ENCODE results near the gene IL25.
"Not testable (repeated sequence)": the region's sequence is repeated elsewhere in the genome, so short reads cannot be mapped to it uniquely, and the experiment has no call there.

IL25 gene

DNA sequence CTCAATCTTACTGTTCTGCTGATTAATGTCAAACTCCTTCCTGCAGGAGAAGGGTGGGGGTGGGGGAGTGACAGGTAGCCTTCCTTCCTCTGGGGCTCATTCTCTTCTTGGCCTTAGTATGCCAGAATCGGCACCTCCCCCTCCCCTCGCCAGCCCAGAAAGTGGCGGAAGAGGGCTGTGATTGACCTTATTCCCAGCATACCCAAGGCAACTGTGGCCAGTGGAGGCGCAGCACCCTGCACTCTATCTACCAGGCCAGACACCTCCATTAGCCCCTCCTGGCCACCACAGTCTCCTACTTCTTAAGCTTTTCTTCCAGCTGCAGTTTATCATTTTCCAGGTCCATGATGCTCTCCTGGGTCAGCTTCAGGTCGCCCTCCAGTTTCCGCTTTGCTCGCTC, 20.0 kb downstream of the IL25 start:
- DNase-seq, result no peak

DNA sequence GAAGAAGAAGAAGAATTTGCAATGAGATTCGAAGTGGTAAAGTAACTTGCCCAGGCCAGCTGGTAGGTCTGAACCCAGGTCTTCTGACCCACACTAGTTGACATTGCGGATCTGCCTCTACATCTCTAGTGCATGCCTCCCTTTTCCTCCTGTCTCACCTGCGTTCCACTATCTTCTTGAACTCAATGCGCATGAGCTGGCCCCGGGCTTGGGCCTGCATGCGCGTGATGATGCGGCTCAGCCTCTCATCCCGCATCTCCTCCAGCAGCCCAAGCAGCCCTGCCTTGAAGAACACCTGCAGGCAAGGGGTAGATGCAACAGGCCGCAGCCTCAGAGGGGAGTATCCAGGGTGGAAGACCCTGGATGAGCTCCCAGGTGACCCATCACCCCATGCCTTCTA, 23.5 kb downstream of the IL25 start:
- DNase-seq, result no peak

DNA sequence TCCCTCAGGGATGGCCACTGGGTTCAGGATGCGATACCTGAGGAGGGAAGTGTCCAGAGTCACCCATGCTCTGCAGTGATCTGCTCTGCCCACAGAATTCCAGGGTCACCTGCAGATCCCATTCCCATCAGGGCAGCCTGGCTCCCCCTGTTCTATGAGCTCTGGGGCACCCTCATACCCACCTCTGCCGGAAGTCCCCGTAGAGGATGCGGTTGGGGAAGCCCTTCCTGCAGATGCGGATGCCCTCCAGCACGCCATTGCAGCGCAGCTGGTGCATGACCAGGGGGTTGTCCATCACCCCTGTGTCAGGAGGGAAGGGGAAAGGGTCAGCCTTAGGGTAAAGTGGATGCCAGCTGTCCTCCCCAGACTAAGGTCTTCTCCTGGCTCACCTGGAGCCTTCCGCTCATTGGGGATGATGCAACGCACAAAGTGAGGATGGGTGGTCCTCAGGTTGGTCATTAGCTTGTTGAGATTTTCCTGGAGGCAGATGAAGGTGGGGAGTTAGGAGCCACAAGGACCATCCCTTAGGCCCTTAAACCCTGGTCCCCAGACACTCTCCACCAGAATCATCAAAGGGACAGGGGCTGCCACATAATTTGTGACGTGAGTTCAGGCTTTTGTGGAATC, 24.3 kb downstream of the IL25 start:
- no peak for DNase-seq

DNA sequence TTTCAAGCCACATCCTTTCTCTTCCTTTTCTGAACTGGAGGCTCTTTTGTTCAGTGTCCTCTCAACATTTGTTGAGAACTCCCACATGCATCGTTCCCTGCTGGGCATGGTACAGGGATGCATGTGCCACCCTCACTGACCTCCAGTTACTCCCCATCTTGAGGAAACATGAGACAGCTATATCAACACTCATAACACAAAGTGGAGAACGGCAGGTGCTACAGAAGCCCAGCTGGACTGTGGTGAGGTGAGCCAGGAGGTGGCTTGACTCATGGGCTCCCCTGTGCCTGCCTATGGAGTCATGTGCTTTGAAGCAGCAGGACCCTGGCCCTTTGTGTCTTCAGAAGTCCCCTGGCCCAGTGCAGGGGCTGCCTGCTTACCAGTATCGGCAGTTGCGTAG, 25.7 kb downstream of the IL25 start:
- no peak for DNase-seq

DNA sequence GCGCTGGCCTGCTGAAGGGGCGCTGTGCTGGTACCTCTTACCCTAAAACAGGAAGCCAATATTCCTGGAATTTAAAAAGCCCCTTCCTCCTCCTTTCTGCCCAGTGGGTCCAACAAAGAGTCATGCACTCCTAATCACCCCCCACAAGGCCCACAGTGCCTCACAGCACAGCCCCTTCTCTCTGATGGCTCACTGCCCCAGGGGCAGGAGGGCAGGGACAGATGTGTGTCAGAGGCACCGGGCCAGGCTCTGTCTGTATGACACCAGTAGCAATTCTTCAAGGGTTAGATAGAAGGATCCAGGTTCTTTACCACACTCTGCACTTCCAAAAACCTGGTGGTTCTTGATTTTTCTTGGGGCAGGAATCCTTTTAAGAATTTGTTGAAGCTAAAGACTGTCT, 26.5 kb downstream of the IL25 start:
- no peak for DNase-seq

DNA sequence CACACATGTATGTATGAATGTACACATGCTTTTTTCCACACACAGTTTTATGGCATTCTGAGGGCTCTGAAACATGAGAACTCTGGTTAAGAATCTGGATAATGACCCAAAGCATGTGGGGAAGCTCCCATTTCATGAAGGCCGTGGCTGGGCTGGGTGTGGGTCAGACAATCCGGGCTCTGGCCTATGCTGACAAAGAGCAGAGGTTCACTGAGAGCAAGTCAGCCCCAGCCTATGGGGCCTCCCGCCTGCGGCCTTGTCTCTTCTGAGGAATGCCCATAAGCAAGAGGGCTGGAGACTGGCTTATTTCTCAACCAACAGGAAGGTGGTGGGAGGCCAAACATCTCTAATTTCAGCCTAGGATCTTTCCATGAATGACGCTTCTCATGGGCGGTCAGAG, 27.0 kb downstream of the IL25 start:
- no peak for DNase-seq

DNA sequence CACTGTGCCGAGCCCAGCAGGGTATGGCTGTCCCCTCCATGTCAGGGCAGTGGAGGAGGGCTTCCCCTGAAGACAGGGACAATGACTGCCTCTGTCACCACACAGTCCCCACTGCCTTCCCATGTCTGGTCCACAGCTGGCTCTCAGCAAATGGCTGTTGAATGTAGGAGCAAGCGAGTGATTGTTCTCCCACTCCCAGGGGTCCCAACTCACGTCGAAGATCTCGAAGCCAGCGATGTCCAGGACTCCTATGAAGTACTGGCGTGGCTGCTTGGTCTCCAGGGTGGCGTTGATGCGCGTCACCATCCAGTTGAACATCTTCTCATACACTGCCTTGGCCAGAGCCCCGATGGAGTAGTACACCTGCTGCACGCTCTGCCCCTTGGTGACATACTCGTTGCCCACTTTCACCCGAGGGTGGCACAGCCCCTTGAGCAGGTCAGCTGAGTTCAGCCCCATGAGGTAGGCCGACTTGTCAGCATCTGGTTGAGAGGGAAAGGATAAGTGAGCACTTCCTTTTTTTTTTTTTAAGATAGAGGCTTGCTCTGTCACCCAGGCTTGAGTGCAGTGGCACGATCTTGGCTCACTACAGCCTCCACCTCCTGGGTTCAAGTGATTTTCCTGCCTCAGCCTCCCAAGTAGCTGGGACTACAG, 28.0 kb downstream of the IL25 start:
- not testable (repeated sequence) for DNase-seq

DNA sequence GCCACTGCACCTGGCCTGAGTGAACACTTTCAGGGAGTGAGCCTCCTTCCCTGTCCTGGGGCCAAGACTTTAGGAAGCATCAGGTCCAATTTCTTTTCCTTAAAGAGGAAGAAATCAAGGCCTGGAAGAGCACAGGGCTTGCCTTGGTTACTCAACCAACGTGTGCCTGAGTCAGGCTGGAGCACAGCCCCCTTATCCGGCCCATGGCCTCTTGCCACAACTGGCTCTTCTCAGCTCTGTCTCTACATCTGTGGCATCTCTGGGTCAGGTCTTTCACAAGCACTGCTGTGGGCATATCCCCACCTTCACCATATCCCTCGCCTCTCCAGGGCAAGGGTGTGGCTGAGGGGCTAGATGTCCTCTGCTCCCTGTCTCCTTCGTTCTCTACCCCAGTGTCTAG, 28.7 kb downstream of the IL25 start:
- no peak for DNase-seq

DNA sequence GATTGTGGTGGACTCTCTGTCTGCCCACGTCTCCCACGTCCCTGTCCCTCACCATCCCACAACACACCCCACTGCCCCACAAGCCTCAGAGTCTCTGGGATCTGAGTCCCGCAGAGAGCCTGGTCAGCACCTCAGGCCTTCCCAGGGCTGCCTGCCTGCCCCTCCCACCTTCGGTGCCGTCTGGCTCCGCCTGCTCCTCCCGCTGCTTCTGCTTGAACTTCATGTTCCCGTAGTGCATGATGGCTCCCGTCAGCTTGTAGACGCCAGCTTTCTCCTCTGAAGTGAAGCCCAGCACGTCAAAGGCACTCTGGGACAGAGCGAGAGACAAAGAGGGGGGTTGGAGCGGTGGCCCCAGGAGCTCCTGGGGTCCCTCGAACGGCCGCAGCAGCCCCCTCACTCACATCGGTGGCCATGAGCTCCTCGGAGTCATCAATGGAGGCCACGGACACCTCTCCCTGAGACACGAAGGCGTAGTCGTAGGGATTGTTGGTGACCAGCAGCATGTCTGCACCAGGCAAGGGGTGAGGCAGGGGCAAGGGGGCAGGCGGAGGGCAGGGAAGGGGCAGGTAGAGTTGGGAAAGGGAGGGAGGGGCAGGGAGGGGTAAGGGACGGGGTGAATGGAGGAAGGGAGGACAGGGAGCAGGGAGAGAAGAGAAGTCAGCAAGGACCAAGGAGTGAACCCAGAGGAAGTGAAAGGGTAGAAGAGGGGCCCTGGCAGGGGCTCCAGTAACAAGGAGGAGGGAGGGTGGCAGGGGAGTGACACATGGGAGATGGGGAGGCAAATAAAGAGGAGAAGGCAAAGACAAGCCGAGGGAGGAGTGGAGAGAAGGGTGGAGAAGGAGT, 29.9 kb downstream of the IL25 start:
- no peak for DNase-seq

DNA sequence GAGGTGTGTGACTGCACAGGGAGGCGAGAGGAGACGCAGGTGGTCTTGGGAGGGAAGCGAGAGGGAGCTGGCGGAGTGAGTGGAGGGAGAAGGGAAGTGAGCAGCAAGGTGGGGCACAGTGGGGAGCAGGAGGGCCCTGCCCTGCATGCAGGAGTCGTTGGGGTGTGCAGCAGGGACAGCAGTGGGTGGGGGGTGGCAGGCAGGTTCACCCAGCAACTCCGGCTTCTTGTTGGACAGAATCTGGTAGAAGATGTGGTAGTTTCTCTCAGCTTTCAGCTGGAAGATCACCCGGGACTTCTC, 30.5 kb downstream of the IL25 start:
- no peak for DNase-seq

DNA sequence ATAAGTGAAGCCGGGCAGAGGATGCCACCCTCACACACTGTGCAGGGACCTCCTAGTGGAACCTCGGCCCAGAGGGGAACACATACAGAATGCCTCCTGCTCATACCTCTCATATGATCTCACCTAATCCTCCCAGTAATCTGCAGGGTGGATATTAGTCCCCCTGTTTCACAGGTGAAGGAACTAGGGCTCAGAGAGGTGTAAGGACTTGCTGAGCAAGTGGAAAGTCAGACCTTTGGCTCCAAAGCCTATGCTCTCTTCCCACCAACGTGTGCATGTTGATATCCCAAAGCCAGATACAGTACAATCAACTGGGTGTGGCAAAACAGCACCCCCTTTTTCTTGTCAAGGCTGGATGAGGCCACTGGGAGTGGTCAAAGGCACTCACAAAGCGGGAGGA, 31.3 kb downstream of the IL25 start:
- DNase-seq, result no peak

DNA sequence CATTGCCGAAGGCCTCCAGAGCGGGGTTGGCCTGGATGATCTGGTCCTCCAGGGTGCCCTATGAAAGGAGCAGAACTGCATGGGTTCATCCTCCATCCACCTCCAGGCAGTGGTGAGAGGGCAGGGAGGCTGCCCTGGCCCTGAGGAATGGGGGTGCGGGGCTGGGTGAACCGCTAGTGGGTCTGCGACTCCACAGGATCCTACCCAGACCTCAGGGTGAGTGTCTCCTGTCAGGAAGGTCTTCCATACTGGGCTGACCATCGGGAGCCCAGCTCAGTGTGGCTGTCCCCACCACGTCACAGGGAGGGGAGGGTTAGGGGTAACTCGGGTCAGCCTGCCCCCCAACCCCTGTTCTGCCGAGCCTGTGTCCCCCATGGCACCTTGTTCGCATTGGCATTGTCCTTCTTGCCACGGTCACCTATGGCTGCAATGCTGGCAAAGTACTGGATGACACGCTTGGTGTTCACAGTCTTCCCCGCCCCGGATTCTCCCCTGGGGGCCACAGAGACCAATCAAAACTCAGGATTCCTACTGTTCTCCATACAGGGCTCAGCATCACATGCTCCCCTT, 31.8 kb downstream of the IL25 start:
- no peak for DNase-seq

DNA sequence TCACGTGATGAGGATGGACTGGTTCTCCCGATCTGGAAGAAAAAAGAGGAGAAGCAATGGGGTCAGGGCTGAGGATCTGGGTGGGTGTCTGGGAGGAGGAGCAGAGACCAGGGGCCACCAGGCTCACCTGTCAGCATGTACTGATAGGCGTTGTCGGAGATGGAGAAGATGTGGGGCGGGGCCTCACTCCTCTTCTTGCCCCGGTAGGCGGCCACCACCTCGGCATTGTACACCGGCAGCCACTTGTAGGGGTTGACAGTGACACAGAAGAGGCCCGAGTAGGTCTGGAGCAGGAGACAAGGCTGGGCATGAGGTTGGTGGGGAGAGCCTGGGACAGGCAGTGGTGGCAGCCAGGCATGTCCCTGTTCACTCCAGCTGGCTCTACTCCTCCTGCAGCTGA, 32.5 kb downstream of the IL25 start:
- no peak for DNase-seq

DNA sequence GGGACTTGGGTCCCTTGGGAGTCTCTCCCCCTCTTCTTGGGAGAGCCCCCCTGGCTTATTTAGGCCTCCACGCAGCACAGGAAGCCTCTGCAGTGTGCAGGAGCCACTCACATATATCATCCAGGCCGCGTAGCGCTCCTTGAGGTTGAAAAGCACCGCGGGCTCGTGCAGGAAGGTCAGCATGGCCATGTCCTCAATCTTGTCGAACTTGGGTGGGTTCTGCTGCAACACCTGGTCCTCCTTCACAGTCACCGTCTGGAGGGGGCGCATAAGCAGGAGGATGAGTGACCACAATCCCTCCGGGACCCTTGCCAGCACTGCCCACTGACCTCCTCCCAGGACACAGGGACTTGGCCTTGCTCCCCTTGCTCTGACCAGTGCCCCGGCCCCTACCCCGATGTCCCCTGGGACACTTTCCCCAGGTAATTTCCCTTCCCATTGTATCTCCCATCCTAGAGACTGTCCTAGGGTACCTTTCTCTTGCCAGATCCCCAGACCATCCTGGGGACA, 33.0 kb downstream of the IL25 start:
- DNase-seq, result no peak

DNA sequence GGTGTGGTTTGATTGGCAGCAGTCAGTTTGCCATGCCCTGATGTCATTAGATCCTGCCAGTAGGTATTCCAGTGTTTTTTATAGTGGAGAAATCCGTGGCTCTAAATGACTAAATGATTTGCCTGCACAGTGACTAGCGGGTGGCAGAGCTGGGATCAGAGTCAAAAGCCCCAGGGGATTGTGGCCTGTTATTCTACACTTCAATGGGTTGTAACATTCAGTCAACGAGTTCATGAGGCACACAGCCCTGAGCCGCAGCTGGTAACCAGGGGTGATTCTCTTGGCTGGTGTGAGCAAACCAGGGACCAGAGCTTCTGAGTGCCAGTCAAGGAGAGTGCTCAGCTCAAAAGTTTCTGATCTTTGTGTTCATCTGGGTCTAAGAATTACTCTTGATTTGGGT, 33.6 kb downstream of the IL25 start:
- no peak for DNase-seq

DNA sequence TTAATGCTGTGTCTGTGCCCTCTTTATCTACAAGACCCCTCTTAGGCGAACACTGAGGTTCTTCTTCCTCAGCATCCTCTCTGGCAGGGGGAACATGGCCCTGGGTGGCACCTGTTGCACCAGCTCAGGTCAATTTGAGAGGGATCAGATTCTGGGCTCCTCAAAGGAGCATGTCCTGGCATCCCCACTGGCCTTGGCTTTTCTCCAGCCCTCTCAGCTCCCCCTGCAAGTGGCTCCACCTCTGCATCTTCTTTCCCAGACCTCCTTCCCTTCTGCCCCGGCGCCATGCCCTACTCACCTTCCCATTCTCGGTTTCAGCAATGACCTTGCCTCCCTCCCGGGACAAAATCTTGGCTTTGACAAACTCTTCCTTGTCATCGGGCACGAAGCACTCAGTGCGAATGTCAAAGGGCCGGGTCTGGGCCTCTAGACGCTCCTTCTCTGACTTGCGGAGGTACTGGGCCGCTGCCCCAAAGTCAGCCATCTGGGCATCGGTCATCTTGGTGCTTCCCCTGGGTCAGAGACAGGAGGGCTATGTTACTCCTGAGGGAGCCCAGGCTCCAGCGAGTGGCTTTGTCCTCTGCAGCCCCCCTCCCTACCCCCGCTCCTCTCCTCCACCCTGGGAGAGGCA, 34.2 kb downstream of the IL25 start:
- DNase-seq, result no peak

DNA sequence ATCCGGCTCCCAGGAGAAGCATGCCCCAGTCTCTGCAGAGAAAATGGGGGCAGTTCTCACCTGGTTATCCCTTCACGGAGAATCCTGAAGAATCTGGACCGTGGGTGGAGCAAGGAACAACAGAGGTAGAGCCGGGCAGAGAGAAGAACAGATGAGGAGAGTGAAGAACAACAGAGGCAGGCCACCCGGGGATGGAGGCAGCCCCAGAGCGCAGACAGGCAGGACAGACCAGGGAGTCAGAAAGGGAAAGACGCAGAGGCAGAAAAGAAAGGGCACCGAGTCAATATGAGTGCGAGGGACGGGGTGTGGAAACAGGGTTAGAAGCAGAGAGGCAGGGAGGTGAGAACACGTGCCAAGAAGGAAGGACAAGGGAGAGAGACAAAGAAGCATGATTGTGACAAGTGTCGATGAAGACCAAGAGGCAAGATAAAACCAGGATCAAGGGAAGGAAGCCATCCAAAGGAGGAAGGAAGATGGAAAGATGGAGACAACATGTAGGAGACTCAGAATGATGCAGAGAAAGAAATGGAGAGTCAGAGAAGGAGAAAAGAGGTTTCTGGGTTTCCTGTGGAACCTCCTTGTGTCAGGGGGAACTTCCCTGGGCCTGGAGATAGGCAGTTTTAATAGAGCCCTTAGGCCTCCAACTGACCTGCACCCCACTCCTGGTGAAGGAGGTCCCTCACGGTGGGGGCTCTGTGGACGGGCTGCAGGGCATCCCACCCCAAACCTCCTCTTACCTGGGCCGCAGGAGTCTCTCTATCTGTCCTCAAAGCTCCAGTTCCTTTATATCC, 35.1 kb downstream of the IL25 start, which contains the start of gene MYH6:
Gene MYH6 (minus strand): TSS at position 758 of the 791 bp plus-strand sequence. CDS start 1,050 bp downstream, outside the sequence.
- DNase-seq, result no peak

DNA sequence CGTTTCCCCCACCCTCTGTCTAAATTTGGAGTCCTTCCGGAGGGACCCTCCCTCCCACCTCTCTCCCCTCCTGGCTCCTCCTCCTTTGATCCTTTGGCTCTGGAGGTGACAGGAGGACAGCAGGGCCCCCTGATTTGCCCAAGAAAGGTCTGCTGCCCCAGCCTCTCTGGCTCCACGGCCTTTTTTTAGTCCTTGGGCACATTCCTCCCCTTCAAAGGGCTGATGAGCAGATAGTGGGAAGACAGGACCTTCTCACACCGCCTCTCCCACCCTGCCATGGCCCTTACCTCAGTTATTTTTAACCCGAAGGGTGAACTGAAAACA, 35.7 kb downstream of the IL25 start:
- DNase-seq, result no peak

DNA sequence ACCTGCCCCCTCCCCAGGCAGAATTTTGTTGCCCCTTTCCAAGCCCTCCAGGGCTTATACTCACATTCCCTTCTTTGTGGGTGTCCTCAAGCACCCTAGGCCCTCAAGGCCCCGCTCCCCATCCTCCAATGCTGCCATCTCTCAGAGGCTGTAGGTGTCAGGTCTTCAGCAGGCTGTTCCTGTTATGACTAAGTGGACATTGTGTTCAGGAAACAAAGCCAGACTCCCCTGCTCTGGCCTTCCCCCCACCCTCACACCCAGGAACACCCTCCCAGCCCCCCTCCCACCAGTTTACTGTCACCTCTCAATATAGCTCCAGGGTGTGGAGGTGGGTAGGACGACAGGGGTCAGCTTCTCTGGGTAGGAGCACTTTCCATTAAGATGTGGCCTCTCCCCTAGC, 36.9 kb downstream of the IL25 start:
- DNase-seq, result peak in 1 of 5 donors; percentile 26

DNA sequence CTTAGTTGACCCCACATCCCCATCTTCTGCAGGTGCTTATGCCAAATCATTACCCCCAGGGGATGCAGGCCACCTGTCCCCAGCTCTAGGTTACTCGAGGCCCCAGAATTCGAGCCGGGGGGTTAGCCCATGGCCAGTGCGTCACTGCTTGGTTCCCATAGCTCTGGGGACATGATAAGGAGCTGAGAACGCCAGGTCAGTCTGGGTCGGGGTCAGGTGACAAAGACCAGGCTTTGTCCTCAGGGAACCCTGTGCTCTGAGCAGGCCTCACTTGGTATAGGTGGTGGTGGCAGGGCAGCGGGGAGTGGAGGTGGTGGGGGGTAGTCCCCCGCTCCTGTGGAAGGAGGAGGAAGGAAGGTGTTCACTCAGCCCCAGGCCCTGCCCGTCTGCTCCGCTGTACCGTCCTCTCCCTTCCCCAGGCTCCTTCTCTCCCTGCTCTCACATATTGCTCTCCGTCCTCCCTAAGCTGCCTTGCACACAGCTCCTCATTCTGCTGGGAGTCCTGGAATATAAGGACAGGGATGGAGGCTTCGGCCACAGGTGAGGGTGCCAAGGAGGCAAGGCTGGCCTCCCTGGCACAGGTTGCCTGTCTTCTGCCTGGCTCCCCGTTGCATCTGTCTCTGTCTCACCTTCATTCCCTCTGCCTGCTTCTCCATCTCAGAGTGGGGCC, 37.5 kb downstream of the IL25 start:
- DNase-seq, result no peak

DNA sequence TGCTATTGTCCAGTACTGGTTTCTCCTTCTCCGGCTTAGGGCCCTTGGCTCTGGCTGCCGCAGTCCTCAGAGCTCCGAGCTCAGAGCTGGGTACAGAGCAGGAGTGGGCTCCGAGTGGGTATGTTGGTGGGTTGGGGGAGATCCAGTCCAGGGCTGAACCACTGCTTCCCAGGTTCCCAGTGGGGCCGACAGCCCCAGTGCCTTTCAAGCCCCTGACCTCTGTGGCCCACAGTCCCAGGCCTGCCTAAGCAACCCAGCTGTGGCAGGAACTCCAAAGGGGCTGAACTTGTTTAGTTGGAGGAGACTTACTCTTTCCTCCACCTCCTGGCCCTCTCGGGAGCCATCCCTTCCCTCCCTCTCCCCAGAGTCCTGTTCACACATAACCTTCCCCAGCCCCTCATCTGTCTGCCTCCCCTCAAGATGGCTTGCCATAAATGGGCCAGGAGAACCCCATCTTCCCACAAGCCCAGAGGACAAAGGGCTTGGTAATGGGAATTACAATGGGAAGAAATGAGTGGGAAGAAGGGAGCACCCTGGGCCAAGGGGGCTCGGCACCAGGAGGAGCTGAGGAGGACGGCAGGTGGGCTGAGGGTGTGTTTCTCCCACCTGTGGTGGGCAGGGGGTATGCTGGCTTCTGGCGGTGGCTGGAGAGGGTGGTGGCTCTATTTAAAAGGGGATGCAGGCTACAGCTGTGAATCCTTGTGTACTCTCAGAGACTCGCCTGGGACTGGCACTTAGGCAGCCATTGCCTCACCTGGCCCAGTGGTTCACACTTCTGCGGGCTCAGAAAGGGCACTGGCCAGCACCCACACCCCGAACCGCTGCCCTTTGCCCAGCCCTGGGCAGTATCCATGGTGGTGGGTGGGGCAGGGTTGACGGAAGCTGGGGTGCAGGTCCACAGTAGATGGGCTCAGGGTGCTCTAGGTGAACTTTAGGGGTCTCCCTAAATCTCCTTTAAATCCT, 39.2 kb downstream of the IL25 start:
- no peak for DNase-seq
